HPDE6-E6E7 (cell line): ENCODE results near the gene WDR70.
"Not testable (repeated sequence)": the region's sequence is repeated elsewhere in the genome, so short reads cannot be mapped to it uniquely, and the experiment has no call there.

ENCODE experiments used
- DNase-seq: peaks from one replicate; pipeline ENCODE4 v3.0.0; 2011; ENCODE audit warnings: missing footprints; ENCODE audit errors: extremely low spot score

WDR70 gene

DNA sequence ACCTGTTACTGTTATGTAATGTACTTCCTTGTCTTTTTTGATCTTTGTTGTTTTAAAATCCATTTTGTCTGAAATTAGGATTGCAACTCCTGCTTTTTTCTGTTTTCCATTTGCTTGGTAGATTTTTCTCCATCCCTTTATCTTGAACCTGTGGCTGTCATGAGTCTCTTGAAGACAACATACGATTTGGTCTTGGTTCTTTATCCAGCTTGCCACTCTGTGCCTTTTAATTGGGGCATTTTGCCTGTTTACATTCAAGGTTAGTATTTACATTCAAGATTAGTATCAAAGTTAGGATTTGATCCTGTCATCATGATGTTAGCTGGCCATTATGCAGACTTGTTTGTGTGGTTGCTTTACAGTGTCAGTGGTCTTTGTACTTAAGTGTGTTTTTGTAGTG lies 304.0 kb downstream of the WDR70 start:
- no peak for DNase-seq

DNA sequence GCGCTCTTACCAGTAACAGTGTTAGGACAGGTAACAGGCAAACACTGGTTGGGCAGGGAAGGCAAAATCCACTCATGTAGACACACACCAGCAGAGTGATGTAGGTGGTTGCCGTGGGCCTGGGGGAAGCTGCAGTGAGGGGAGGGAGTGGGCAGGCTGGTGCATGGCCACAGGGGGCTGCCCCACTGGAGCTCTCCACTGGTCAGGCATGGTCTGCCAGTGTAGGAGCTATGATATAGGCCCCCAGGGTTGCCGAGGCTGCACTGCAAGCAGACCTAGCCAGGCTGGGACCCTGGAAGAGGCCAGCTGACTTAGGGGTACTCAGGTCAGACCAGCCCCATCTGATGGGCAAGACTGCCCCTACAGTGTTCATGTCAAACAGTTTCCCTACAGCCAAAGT lies 306.1 kb downstream of the WDR70 start:
- no peak for DNase-seq

DNA sequence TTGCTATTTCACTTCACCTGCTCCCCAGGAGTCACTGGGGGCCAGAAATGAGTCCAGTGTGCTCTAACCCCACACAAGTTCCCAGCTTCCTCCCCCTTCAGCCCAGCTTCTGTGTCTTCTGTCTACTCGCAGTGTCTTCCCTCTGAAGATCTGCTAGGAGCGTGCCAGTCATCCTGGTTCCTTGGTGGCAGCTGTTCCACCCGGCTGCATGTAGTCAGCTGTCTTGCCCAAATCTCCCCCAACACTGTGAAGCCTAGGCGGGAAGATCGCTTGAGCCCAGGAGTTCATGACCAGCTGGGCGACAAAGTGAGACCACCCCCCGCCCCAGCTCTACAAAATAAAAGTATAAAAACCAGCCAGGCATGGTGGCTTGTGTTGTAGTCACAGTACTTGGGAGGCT lies 306.7 kb downstream of the WDR70 start:
- no peak for DNase-seq

- DNase-seq: not testable (repeated sequence)
These were observed 309.8 kb downstream of the WDR70 start for GRCh38 chr5:37688925-37689324.

DNA sequence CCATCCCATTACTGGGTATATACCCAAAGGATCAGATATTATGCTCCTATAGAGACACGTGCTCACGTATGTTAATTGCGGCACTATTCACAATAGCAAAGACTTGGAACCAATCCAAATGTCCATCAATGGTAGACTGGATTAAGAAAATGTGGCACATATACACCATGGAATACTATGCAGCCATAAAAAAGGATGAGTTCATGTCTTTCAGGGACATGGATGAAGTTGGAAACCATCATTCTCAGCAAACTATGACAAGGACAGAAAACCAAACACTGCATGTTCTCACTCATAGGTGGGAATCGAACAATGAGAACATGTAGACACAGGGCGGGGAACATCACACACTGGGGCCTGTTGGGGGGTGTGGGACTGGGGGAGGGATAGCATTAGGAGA lies 315.2 kb downstream of the WDR70 start:
- not testable (repeated sequence) for DNase-seq

- DNase-seq: no peak
These were observed 315.7 kb downstream of the WDR70 start for GRCh38 chr5:37694867-37695266.

DNA sequence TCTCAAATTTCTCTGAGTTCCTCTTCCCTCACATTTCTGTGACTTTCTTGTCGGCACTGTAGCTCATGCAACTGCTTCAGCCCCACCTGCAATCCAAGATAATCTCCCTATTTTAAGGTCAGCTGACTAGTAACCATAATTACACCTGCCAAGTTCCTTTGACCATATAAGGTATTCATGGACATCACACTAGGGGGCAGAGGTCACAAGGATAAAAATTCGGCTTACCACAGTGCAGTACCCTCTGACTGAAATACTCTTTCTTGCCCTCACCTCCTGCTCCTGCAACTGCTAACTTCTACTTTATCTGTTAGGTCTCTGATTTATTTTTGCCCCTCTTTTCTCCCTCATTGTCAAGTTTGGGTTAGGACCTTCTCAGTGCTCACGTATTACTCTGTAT lies 316.5 kb downstream of the WDR70 start:
- DNase-seq: no peak

DNA sequence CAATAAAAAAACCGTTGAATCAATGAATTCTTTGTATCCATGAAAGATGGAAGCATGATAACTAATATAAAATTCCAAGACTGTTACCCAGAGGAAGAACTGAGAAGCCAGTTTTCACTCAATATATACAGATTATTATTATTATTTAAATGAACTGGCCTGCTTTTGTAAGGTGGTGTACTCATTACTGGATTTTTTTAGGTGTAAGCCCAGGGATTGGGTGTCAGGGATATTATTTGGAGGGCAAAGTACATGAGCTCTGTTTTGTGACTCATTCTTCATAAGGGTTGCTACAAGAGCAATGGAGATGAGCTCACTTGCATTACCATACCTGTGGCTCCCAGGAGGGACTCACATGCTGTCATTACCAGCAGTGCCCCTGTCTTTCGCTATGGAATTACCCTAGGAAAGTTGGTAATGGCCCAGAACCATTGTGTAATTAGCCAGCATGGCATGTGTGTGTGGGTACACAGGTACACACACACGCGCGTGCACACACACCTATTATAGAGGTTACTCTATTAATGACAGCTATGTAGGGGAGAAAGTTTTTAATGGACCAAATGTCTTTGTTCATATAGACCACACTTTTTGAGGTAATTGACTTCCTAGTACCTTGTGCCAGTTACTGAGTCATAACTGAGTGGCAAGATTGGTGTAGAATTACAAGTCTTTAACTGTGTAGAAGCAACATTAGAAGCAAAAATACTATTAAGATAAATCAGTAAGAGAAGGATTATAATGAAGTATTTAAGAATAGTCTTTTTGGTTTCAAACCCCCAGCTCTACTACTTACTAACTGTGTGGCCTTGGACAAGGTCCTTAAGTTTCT lies 317.3 kb downstream of the WDR70 start:
- DNase-seq: peak; percentile 75

- DNase-seq: no peak
These were observed 322.8 kb downstream of the WDR70 start for GRCh38 chr5:37701868-37702267.

GRCh38 chr5:37703841-37704241 lies 324.7 kb downstream of the WDR70 start:
- DNase-seq: no peak

- DNase-seq: no peak
These were observed 325.3 kb downstream of the WDR70 start for GRCh38 chr5:37704406-37704805.

GRCh38 chr5:37709020-37709419 lies 329.9 kb downstream of the WDR70 start:
- no peak for DNase-seq

DNA sequence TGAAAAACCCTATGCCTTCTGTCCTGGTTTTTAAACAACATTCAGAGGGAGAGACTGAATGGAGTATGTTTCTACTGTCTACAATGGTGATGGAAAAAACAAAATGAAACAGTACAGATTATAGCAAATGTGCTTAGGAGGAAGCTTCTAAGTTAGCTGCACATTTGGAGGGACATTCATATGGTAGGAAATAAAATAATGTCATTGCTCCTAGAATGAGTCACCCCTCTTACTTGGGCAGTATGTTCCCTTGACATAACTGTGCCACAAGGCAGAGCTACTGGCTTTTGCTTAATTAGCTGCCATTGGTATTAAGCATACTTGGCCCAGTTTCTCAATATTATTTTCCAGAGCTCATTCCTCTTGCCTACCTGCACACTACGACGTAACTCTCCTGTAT lies 331.8 kb downstream of the WDR70 start:
- DNase-seq: no peak

DNA sequence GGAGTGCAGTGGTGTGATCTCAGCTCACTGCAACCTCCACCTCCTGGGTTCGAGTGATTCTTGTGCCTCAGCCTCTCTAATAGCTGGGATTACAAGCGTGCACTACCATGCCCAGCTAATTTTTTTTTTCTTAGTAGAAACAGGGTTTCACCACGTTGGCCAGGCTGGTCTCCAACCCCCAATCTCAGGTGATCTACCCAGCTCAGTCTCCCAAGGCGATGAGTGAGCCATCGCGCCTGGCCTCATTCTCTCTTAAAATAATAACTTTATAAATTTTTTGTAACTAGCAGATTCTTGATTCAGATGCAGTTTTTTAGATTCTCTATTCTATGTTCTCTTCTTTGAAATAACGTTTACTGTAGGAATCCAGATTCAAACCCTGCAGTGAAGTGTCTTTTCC lies 333.6 kb downstream of the WDR70 start:
- DNase-seq: no peak

GRCh38 chr5:37714756-37715155 lies 335.6 kb downstream of the WDR70 start:
- DNase-seq: no peak

DNA sequence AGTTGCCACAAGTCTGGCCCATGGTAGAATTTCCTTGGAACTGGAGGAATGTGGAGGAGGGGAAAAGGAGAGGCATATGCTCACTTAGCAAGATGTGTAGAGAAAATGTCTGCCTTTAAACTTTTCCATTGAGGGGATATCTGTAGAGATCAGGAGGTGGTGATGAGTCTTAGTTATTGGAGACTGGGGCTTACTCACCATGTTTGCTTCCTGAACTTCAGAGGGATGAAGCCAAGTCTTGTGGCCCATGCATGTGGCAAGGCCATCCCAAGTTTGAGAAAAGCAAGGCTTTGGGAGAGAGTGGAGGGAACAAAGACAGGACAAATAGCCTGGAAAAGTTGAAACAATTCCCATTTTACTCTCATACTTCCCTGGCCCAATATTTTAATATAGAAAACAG lies 336.2 kb downstream of the WDR70 start:
- no peak for DNase-seq

GRCh38 chr5:37715992-37716391 lies 336.9 kb downstream of the WDR70 start:
- DNase-seq: no peak

- no peak for DNase-seq
These were observed 337.3 kb downstream of the WDR70 start for GRCh38 chr5:37716405-37716804.

- peak; percentile 4 for DNase-seq
These were observed 338.1 kb downstream of the WDR70 start for GRCh38 chr5:37717276-37717612.

- peak; percentile 60 for DNase-seq
These were observed 338.7 kb downstream of the WDR70 start for GRCh38 chr5:37717613-37718431.

- no peak for DNase-seq
These were observed 341.4 kb downstream of the WDR70 start for GRCh38 chr5:37720550-37720952.

GRCh38 chr5:37721447-37721871 lies 342.3 kb downstream of the WDR70 start:
- no peak for DNase-seq
